AG20443 (cell line): ENCODE measurements around the gene MRGPRF.

ENCODE experiments used
- DNase-seq: peaks from one replicate; pipeline ENCODE4 v3.0.0; 2012; ENCODE audit warnings: low spot score, mixed read lengths

The MRGPRF gene, protein sequence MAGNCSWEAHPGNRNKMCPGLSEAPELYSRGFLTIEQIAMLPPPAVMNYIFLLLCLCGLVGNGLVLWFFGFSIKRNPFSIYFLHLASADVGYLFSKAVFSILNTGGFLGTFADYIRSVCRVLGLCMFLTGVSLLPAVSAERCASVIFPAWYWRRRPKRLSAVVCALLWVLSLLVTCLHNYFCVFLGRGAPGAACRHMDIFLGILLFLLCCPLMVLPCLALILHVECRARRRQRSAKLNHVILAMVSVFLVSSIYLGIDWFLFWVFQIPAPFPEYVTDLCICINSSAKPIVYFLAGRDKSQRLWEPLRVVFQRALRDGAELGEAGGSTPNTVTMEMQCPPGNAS

DNA sequence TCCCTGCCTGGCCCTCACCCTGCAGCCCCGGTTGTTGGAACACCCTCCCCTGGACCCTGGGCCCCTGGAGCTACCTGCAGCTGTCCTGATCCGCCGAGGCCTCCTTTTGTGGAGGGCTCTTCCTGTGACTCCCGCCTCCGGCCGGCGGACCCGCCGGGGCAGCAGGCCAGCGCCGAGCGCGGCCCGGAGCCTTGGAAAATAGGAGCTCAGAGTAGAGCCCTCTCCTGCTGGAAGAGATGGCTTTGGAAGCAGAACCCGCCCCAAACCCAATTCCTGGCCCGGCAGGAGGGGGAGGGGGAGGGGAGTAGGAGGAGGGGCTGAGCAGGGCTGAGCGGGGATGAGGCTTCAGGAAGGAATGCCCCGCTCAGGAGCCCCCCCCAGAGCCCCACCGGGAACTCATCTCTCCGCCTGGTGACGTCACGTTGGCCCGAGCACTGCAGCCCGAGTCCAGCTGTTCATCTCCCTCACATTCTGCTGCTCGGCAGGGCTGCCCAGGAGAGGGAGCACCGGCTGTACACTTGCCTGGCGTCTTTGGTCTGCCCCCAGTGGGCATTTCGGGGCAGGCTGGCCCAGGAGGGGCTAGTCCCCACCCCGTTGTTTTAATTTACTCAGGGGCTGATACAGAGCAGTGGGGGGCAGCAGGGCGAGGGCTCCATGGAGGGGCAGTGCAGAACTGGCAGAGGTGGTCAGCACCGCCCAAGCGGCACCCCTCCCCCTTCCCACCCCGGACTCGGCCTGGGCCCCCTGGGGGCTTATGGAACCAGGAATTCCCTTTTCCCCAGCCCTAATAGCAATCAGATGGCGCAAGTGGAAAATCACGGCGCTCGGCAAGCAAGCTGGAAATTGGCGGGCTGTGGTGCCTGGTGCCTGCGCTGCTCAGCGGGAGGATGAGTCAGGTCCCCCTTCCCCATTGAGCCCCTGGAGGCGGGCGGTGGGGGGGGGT lies at the start of gene MRGPRF:
TSS of gene MRGPRF (minus strand) at position 238 of the 943 bp plus-strand sequence. CDS start 3,345 bp downstream, outside the sequence.
- peak; percentile 93 for DNase-seq

DNA sequence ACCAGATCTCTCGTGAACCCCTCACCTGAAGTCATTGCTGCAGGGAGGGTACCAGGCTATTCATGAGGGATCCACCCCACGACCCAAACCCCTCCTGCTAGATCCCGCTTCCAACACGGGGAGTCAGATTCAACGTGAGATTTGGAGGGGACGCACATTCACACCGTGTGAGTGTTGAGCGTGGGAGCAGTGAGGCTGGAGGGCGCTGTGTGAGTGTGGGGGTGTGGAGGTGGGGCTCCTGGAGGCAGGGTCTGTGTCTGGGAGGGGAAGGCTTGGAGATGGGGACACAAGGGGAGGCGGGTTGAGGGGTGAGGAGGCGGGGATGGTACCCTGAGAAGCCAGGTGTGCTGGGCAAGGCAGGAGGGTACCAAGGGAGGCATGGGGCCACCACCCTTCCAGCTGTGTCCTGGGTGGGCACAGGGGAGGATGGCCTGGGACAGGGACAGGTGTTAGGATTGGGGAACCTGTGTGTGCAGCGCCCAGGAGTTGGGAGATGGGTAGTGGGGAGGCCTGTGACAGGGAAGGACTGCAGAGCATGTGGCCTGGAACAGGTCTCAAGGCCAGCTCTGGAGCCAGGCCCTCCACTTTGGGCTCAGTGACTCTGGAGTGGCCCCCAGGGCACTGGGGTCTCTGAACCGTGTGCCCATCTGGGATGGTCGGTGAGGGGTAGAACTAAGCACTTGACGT lies 49.3 kb upstream of the MRGPRF start:
- DNase-seq: no peak

DNA sequence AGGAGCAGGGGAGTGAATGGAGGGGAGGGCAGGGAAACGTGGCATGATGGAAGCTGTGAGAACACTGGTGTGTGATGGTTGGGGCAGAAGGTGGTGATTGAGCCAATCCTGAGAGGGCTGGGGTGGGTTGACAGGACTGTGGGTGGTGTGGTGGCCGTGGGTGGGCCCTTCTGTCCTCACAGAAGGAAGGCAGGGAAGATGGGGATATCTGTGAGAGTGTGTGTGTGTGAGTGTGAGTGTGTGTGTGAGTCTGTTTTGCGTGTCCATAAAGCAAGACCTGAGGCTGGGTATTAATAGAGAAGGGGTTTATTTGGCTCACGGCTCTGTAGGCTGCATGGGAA lies 48.6 kb upstream of the MRGPRF start:
- DNase-seq: no peak

DNA sequence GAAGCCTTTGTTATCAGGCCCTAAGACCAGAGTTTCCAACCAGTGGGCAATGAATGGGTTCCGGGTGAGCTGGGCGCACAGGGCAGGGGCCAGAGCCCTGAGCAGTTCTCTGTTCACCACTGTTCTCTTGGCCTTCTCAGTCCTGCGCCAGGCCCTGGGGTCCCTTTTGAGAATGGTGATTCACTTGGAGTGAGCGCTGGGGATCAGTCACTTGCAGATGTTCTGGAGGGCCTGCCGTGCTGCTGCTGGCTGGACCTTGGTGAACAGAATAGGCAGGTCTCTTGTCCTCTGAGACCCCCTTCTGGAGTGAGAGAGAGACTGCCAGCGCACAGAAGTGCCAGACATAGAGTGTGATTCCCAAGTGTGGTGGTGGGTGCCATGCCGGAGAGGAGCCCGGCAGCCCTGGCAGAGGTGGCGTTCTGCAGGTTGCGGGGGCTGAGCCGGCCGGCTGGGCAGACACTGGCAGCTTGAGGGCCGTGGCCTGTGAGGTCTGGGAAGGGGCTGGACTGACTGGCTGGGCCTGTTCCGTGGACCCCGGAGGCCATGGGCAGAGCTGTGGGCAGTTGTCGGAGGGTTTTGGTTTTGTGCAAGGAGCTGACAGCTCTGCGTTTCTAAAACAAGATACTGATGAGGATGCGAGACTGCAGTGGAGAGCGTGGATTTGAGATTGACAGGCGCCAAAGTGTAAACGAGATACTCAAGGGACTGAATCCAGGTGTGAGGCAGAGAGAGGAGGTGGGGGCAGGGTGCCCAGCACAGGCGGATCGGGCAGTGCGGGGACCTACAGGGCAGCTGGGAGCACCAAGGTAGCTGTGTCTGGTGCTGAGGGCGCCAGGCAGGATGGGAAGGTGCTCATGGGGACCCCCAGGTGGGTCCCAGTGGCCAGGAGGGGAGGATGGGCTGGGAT lies 48.0 kb upstream of the MRGPRF start:
- no peak for DNase-seq

DNA sequence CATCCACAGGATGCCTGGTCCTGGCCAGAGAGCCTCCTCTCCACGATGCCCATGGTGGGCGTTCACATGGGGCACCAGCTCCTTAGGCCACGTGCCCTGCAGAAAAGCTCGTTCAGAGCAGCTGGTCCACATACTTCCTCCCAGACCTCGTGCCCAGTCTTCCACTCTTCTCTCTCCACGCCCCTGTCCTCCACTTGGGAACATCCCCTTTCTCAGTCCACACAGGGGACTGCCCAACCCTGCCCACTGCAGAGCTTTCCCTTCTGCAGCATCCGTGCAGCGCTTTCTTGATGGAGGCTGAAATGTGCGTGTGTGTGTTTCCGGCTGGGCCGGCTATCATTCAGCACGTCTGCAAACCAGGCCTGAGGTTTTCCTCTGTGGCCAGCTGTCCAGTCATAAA lies 46.9 kb upstream of the MRGPRF start:
- DNase-seq: no peak

DNA sequence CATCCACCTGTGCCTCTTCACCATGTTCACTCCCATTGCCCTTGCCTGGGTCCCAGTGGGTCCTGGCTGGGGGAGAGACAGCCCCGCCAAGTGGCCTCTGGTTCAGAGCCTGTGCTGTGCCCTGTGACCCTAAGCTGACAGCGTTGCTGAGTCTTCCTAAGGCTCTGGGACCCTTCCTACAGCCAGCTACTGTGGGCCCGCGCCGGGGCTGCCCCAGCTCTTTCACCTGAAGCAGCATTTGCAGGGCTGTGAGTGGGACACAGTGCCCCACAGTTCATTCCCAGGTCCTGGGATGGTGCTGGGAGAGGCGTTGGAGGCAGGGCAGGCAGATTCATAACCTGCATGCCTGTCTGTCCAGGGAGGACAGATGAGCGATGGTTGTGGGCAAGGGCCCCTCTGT lies 46.4 kb upstream of the MRGPRF start:
- DNase-seq: no peak

DNA sequence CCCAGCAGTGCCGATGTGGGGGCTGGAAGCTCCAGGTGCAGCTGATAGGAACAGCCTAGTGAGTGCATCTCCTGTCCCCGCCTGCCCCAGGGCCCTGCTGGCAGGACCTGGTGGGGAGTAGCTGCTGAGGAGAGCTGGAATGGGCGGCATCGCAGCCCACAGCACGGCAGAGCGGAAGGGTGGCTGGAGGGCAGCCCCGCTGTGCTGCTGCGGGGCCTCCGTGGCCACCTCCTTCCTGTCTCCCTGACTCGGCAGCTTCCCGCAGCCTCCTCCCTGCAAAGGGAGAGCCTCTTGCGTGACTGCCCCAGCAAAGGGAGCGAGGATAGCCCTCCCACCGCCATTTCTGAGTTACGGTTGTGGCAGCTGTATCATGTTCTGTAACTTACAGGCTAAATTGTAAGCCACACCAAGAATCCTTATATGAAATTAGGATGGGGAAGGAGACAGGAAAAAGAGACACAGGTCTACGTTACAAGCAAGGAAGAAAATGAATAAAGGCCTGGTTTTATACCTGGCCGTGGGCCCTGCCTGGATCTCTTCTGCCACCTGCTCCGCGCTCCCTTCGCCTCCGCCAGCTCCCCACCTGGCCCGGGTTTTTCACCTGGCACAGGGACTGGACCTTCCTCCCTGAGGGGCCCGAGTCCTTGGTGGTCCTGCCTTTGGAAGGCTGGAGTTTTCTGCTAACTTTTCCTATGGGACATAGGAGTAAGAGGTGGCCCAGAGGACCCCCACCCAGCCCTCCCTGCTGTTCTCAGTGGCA lies 45.6 kb upstream of the MRGPRF start:
- DNase-seq: no peak

DNA sequence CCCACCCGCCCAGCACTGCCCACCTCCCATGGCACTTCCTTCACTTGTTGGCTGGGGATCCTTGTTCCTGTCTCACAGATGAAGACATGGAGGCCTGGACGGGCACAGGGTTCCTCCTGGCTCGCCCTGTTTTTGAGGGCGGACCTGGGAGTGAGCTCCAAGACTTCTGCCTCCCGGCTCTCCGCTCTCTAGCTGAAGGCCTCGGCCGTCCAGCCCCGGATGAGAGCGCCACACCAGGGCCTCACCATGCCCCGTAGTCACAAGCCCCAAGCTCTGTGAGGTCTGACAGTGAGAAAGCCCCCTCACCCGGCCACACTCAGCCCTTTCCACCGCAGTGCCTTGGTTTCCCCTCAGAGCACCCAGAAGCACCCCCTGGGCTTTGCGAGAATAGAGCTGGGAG lies 44.8 kb upstream of the MRGPRF start:
- no peak for DNase-seq

DNA sequence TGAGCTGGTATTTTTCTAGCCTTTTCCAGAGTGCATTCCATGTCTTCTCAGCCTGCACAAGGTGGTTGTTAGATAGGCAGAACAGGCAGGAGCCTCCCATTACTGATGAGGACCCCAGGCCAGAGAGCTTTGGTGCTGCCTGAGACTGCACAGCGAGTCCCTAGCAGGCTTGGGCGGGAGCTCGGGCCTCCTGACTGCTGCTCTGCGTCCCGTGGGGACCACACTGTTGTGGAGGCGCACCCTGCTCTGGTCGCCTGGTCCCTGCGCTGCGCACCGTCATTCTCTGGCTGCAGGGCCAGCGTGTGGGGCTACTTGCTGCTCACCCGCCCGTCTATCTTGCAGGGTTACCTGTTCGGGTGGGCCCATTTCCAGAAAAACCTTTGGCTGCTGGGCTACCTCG lies 44.2 kb upstream of the MRGPRF start:
- DNase-seq: no peak

DNA sequence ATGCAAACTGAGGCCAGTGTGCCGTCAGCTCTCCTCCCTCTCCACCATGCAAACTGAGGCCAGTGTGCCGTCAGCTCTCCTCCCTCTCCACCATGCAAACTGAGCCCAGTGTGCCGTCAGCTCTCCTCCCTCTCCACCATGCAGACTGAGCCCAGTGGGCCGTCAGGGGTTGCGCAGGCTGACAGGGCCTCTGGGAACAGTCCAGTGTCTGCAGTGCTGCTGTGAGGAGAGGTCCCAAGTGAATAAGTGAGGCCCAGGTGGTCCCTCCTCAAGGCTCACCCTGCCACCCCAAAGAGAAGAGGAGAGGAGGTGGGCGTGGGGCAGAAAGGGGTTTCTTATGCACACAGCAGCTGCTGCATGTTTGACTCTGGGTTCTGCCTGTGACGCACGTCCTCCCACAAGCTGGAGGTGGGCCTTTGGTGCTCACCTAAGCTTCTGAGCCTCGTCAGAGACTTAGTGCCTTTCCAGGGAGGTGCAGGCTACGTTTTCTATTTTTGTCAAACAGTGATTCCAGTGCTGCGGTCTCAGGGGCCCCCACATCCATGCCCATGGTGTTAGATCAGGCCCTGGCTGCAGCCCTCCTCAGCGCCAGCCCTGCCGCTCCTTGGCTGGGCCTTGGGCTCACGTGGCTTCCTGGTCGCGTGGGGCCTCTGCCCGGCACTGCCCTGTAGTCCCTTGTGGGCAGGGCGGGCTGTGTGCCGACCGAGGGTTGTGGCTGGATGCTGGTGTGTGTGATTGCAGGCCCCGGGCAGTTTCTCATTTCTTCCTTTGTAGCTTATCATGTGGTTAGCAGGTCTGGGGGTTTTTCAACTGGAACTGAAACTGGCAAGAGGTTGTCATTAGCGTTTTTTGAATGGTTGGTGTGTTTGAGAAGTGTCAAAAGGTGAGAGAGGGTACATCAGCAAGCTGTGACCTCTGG lies 42.8 kb upstream of the MRGPRF start:
- no peak for DNase-seq

DNA sequence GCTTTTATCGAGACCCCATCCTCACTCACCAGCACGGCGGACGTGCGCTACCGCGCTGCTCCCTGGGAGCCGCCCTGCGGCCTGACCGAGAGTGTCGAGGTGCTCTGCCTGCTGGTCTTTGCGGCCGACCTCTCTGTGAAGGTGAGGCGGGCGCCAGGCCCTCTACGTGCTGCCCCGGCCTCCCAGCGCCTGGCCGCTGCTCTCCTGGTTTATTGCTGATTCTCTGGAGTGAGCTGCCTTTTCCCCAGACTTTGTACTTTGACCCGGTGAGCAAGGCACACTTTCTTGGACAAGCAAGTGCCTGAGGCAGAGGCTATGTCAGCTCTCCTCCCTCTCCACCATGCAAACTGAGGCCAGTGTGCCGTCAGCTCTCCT lies 42.2 kb upstream of the MRGPRF start:
- DNase-seq: no peak

DNA sequence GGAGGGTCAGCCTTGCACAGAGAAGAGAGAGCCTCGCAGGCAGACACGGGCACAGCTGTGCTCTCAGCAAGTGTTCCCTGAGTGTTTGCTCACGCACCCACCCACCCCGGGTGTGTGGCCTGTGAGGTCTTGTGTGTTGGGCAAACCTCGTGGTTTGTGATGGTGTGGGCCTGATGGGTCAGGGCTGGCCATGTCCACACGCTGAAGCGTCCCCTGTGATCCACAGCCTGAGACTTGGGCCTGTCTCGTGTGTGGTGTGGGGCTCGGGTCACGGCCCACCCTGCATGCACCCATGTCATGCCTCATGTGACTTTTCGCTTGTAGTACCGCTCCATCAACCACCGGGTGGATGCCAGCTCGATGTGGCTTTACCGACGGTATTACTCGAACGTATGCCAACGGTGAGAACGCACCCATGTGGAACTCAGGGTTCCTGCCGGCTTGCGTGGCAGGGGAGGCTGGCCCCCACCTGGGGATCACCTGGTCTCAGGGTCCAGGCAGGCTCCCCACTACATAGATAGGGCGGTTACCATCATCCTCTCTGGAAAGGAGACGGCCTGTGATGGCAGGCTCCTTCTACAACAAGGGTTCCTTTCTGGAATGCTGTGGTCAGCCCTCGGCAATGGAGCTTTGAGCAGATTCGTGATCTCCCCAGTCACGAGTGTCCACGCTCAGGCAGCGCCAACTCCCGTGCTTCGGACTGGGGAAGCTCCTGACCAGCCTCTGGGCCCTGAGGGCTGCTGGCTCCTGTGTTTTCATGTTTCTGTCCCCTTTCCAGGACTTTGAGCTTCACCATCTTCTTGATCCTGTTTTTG lies 41.6 kb upstream of the MRGPRF start:
- DNase-seq: no peak

DNA sequence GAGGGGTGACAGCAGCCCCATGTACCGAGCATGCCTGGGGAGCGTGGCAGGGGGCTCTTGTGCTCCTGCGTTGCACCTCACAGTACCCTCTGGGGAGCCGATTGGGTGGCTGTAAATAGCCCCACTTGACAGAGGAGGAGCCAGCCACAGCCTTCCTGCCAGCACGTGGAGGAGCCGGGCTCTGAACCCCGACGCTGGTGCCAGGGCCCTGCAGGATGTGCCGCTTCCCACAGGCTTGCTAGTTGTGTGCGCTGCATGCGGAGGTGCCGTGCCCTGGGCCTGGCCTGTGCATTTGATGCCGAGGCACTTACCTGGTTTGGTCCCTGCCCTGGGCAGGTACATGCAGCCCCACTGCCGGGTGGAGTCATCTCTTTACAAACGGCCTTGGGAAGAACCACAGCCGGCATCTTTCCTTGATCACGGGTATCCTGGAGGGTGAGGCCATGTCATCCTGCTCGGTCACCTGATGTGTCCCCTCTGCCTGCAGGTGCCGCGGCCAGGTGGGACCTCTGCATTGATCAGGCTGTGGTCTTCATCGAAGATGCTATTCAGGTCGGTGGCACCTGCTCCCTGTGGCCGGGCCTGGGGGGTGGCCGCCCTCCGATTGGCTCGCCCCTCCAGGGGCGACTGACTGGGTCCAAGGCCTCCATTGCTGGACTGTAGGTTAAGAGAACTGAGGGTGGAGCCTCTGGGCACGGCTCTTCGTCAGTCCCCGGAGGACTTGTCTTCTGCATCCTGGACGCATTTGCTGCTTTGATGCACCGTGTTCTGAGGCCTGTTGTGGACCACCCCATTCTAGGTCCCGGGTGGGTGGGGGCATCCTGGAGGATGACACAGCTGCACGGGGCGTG lies 40.7 kb upstream of the MRGPRF start:
- no peak for DNase-seq

DNA sequence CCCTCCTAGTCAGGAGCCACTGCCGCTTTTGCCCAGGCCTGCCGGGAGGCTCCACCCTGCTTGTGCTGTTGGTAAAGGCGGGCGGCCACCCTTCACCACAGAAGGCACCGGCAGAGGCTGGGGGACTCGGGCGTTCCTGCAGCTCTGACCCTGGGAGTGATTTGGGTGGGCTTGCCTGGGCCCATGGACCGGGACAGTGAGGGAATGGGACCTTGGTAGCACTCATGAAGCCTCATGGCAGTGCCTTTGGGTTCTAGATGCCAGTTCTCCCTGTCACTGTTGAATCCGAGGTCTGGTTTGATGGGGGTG lies 40.1 kb upstream of the MRGPRF start:
- DNase-seq: no peak

DNA sequence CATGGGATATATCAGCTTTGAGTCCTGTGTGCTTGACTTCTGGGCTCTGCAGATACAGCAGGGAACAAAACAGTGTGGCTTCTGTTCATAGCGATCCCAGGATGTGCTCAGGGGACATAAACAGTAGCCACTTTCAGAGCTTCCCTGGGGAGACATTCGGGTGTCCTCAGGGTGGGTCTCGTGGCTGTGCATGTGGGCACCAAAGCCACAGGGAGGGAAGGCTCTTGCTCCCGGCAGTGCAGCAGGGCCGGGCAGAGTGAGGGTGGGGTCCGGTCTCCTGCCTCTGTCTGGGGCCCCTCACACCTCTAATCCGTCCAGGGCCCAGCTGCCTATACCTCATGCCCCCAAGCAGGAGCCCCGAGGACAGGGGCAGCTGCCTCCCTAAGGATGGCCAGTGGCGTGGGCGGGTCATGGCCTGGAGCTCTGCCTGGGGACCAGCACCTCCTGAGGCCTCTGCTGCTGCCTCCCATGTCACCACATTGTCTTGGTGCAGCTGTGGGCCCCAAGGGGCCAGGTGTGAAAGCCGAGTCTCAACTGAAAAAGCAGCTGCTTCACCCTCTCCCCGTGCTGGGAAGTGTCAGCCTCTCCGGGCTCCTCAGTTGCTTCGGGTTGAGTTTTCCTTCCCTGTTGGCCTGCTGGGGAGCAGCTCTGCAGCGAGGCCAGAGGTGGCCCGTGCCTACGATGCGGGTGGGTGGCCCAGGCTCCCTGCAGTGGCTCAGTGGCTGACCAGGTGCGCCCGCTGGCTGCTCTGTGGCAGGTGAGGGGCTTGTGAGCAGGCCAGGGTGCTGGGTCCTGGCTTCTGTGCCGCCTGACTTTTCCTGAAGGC lies 39.5 kb upstream of the MRGPRF start:
- no peak for DNase-seq

DNA sequence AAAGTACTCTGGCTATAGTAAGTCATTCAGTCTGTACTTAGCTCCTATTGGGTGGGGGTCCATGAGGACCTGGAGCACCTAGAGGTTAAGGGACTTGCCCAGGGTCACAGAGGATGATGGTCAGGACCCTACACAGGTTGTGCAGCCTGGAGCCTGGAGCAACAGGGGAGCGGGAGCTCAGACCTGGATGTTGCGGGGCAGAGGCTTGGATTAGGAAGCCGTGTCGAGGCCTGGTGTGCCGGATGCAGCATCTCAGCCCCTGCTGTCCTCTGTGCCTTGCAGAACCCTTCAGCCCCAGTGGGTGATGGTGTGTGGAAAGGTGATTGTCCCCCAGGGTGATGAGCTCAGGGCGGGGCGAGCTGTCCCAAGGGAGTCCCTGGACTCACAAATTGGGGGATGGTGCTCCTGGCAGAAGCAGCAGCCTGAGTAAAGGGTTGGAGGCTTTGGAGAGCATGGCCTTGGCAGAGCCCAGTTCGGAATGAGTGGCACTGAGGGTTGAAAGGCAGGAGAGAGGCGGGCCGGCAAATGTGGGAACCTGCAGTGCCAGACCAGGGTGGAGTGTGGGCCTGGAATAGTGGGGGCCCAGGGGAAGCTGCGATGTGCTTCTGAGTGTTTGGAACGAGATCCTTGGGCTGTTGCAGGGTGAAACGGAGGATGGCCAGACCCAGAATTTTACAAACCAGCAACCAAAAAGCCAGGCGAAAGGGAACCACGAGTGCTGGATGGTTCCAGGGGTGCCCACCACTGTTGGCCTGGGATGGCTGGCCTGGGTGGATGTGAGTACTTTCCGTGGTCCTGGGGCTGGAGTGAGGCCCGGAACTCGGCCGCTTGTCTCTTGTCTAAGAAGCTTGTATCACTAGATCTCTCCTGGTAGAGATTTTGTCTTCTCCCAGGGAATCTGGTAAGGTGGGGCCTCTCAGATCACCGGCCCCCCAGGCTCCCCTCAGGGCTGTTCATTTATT lies 38.6 kb upstream of the MRGPRF start:
- no peak for DNase-seq
